ENCODE measurements around the gene ENPP6. TPM values are rescaled to one million over a fixed set of nuclear protein-coding genes. Genes with fewer than 3 reads are reported as not detected.
"Not testable (repeated sequence)": the region's sequence is repeated elsewhere in the genome, so short reads cannot be mapped to it uniquely, and the experiment has no call there.

ENPP6 gene
- total RNA-seq, 1 donor from 2014 or later, result not detected

GRCh38 chr4:184228056-184228705 is 10.5 kb upstream of the ENPP6 start:
- Mint-ChIP-seq H3K27me3 (ENCODE audit: low read depth) (no peaks in the 10 kb centered on the region), H3K36me3 (ENCODE audit: low read depth) (no peaks in the 10 kb centered on the region), H3K4me3 (no peak overlapping the region), H3K9me3 (no peaks in the 10 kb centered on the region), H3K27ac (ENCODE audit: unreplicated experiment) (no peak overlapping the region), H3K4me1 (no peaks in the 10 kb centered on the region)
- DNase-seq (ENCODE audit: low read depth, low spot score), result no peak
- TF ChIP-seq, protein P1, sequence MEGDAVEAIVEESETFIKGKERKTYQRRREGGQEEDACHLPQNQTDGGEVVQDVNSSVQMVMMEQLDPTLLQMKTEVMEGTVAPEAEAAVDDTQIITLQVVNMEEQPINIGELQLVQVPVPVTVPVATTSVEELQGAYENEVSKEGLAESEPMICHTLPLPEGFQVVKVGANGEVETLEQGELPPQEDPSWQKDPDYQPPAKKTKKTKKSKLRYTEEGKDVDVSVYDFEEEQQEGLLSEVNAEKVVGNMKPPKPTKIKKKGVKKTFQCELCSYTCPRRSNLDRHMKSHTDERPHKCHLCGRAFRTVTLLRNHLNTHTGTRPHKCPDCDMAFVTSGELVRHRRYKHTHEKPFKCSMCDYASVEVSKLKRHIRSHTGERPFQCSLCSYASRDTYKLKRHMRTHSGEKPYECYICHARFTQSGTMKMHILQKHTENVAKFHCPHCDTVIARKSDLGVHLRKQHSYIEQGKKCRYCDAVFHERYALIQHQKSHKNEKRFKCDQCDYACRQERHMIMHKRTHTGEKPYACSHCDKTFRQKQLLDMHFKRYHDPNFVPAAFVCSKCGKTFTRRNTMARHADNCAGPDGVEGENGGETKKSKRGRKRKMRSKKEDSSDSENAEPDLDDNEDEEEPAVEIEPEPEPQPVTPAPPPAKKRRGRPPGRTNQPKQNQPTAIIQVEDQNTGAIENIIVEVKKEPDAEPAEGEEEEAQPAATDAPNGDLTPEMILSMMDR (conservative IDR thresholded peaks at IDR 0.05), result no peak

- H3K9me3 Mint-ChIP-seq, result no peaks in the 10 kb centered on the region
- H3K4me3 Mint-ChIP-seq, result no peak overlapping the region
- H3K27ac Mint-ChIP-seq (ENCODE audit: unreplicated experiment), result no peak overlapping the region
- DNase-seq (ENCODE audit: low read depth, low spot score), result no peak
- H3K4me1 Mint-ChIP-seq, result peaks cover 13% of the 10 kb centered on the region
- no peaks in the 10 kb centered on the region for H3K36me3 Mint-ChIP-seq (ENCODE audit: low read depth)
- TF ChIP-seq, protein P1 (conservative IDR thresholded peaks at IDR 0.05), result no peak
- no peaks in the 10 kb centered on the region for H3K27me3 Mint-ChIP-seq (ENCODE audit: low read depth)
Observed at GRCh38 chr4:184216515-184216914, 1.2 kb downstream of the ENPP6 start.

DNA sequence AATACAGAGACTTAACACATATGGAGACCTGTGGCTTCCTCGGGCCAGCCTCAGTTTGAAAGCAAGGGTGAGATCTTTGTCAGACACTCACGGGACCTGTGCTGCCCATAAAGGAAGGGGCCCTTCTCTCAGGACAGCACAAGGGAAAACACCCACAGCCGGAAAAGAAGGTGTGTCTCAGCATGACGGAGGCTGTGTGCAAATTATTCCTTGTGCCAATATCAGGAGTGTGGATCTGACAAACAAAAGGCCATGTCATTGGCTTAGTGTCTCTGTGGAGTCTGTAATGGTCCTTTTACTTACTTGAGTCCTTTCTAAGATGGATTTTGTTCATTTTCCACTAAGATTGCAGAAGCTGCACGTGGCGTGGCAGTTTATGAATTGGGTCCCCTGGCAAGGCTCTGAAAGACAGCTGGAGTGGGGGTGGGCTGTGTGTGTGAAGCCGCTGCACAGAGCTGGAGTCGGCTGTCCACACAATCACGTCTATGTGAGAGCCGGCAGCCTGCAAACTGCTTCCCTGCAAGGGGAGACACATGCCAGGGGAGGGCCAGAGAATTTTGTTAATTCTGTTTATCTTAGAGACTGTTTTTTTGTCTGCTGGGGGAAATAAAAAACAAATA is 1.9 kb downstream of the ENPP6 start:
- H3K4me1 Mint-ChIP-seq, result peaks cover 13% of the 10 kb centered on the region
- no peak overlapping the region for H3K27ac Mint-ChIP-seq (ENCODE audit: unreplicated experiment)
- H3K4me3 Mint-ChIP-seq, result peak overlapping the region; percentile 10

DNA sequence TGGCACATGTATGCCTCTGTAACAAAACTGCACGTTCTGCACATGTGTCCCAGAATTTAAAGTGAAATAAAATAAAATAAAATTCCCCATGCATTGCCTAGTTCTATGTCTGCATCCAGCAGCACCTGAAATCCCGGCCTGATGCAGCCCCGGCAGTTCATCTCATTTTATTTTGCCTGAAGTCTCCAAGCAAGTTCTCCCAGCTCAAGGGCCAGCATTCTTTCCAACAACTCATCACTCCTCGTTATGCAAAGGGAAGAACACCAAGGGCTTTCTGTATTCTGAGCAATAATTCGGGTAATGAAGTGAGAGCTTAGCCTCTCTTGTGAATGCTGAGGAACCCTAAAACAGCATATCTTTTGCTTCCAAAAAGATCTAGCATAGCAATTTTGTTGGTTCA is 2.7 kb downstream of the ENPP6 start:
- no peak overlapping the region for H3K27ac Mint-ChIP-seq (ENCODE audit: unreplicated experiment)
- H3K4me1 Mint-ChIP-seq, result peaks cover 13% of the 10 kb centered on the region
- no peak overlapping the region for H3K4me3 Mint-ChIP-seq
- H3K36me3 Mint-ChIP-seq (ENCODE audit: low read depth), result no peaks in the 10 kb centered on the region
- no peaks in the 10 kb centered on the region for H3K9me3 Mint-ChIP-seq
- H3K27me3 Mint-ChIP-seq (ENCODE audit: low read depth), result no peaks in the 10 kb centered on the region
- TF ChIP-seq, protein P1 (conservative IDR thresholded peaks at IDR 0.05), result no peak
- DNase-seq (ENCODE audit: low read depth, low spot score), result no peak

More for the DNA sequence above, 1.9 kb downstream of the ENPP6 start:
- Mint-ChIP-seq H3K9me3 (no peaks in the 10 kb centered on the region), H3K27me3 (ENCODE audit: low read depth) (no peaks in the 10 kb centered on the region), H3K36me3 (ENCODE audit: low read depth) (no peaks in the 10 kb centered on the region)
- no peak for DNase-seq (ENCODE audit: low read depth, low spot score)
- TF ChIP-seq, protein P1 (conservative IDR thresholded peaks at IDR 0.05), result no peak

- H3K27ac Mint-ChIP-seq (ENCODE audit: unreplicated experiment); H3K9me3 Mint-ChIP-seq; H3K36me3 Mint-ChIP-seq (ENCODE audit: low read depth); H3K27me3 Mint-ChIP-seq (ENCODE audit: low read depth); DNase-seq (ENCODE audit: low read depth, low spot score): not testable (repeated sequence)
- H3K4me3 Mint-ChIP-seq, result peak overlapping the region; percentile 78
- peaks cover 18% of the 10 kb centered on the region for H3K4me1 Mint-ChIP-seq
Observed at GRCh38 chr4:184207734-184208607, 9.7 kb downstream of the ENPP6 start.
